GM21515 (cell line): ENCODE data around the gene EHBP1.

Experiments
- ATAC-seq: cut with Tn5 transposase; IDR thresholded peaks from one replicate; pipeline ENCODE4 v1.9.1; 2021; ENCODE audit not compliant: unreplicated experiment

Gene EHBP1

GRCh38 chr2:62871506-62871905 lies 166.0 kb downstream of the EHBP1 start:
- ATAC-seq, result no peak

- no peak for ATAC-seq
These were observed 168.1 kb downstream of the EHBP1 start for GRCh38 chr2:62873603-62874002.

- ATAC-seq, result no peak
These were observed 169.4 kb downstream of the EHBP1 start for GRCh38 chr2:62874881-62875383.

- ATAC-seq, result no peak
These were observed 175.8 kb downstream of the EHBP1 start for GRCh38 chr2:62881162-62881795.

GRCh38 chr2:62883629-62884028 lies 178.1 kb downstream of the EHBP1 start:
- no peak for ATAC-seq

DNA sequence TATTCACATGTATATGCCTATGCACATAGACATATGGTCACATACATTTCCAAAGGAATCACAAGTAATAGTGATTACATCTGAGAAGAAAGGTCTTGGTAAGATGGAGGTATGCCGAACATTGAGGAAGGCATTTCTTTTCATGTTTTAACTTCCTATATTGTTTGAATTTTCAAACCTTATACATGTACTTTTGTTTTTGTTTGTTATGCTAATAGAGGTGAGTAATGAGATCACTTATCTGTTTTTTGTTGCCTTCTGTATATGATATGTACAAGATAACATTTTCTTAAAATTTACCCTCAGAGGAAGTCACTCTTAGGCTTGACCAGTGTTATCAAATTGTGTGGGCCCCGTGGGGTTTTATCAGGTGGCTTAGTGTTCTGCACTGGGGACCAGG lies 178.6 kb downstream of the EHBP1 start:
- ATAC-seq, result no peak

DNA sequence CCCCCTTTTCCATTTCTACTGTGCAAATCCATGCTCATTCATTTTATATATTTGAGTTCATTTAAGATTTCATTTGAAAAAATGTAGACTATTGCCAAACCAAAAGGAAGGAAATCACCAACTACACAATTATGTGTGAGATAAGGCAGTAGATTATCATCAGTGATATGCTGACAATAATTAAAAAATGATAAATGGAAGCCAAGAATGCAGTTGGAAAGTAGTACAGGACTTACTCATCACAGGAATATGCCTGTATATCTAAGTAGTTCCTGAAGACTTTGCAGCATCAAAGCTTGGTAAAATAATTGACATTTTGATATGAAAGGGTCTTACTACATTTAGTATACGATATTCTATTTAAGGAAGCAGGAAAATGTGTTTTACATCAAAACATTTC lies 179.0 kb downstream of the EHBP1 start:
- ATAC-seq, result no peak

DNA sequence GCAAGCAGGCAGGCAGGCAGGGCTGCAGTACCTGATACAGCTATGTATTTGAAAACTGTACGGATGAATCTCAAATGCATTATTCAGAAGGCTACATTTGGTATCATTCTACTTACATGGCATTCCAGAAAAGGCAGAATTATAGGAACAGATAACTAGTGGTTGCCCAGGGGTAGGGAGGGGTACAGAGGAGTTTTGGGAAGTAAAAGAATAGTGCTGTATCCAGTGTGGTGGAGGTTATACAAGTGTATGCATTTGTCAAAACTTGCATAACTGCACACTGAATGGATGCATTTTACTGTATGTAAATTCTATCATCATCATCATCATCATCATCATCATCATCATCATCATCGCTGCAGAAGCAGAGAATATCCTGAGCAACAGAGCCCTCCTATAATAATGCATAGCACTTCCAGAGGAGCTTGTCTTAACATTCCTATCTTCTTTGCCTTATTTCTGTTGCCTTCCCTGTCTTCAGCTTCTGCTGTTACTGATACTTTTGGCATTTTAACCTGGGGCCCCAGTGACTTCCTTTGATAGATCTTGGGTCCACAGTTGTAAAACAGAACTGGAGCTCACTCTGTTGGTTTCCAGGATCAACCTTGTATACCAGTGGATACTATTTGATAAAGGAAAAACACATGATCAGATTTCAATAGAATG lies 189.6 kb downstream of the EHBP1 start:
- no peak for ATAC-seq

DNA sequence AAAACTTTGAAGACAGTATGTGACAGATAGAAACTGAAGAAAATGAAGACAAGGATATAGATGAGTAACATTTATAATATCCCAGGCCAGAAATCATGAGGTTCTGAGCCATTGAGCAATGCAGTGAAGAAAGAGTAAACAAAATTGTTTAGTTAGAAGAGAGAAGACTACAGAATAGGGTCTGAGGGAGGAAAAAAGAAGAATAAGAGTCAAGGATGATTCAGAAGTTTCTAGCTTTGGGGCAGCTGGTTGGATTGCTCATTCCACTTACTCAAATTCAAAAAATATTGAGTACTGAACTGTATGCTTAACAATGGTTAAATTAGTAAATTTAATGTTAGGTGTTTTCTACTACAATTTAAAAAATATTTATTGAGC lies 190.1 kb downstream of the EHBP1 start:
- no peak for ATAC-seq

DNA sequence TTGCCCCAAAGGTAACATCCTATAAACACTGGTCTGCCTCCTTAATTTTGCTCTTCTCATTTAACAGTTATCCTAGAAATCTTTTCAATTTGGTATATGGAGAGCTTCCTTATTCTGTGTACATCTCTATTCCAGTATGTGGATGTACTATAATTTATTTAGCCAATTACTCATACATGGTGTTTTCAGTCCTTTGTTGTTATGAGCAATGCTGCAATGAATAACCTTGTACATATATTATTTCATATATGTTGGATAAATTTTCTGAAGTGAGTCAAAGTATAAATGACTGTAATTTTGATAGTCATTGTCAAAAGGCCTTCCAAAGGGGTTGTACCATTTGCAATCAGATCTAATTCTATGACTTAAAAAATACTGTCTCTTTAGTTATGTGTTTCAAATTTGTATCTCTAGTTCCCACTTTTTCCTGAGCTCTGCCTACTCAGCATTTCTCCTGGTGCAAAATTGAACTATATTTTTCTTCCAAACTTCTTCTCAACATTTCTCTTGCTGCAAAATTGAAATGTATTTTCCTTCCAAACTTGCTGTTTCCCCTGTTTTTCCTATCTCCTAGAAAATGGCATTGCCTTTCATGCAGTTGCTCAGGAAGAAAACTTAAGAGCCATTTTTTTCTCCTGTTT lies 191.8 kb downstream of the EHBP1 start:
- ATAC-seq, result no peak

DNA sequence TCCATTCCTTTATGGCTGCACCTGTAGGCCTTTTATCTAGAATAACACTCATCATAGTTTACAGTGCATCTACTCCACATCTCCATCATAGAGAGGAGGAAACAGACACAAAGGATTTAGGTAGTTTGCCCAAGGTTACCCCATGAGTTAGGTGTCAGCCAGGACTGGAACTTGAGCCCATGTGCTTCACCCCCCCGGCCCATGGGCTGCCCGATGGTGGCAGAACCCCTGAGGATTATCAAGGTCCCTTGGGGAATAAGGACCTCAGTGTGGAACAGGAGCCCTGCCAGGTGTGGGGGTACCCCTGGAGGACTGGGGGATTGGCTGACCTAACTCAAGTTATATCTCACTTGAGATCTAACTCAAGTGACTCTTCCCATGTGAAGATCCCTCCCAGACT lies 198.8 kb downstream of the EHBP1 start:
- ATAC-seq, result no peak

- ATAC-seq, result no peak
These were observed 202.6 kb downstream of the EHBP1 start for GRCh38 chr2:62908145-62908544.

DNA sequence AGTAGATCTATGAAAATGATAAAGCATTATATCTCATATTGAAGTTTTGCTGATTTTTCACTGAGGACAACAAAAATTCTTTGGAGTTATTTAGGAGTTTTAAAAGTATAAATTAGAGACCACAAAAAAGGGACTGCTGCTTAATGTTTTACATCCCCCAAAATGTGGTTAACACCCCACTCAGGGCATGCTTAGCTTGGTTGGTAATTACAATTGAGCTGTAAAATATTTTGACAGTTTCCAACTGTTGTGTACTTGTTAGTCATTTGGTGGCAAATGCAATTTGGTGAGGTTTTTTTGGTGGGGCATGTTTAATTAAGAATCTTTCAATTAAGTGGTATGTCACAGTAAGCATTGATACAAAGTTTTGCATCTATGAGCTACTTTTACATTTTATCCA lies 207.8 kb downstream of the EHBP1 start:
- ATAC-seq, result no peak

GRCh38 chr2:62919041-62919440 lies 213.5 kb downstream of the EHBP1 start:
- ATAC-seq, result no peak

DNA sequence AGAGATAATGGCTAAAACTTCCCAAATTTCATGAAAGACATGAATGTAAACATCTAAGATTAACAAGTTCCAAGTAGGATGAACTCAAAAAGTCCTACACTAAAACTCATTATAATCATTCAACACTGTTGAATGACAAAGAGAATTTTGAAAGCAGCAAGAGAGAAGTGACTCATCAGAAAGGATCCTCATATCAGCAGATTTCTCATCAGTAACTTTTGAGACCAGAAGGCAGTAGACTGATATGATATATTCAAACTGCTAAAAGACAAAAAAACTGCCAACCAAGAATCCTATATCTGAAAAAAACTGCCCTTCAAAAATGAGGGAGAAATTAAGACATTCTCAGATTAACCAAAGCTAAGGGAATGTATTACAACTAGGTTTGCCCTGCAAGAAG lies 214.6 kb downstream of the EHBP1 start:
- ATAC-seq, result no peak

DNA sequence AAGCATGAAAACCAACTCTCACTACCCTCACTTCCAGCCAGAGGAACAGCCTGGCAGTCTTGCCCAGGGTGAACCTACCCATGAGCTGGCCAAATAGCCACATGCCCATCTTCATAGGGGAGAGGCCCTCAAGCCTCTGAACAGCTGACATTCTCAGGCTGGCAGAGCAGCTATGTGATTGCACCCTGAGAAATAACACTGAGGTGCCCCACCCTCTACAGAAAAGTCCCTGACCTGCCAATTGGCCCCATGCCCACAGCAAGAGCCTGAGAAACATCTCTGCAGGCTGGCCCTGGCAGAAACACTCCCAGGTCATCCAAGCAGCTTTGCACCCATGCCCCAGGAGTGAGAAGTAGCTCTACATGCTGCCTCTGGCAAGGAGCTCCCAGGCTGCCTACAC lies 217.7 kb downstream of the EHBP1 start:
- ATAC-seq, result no peak

DNA sequence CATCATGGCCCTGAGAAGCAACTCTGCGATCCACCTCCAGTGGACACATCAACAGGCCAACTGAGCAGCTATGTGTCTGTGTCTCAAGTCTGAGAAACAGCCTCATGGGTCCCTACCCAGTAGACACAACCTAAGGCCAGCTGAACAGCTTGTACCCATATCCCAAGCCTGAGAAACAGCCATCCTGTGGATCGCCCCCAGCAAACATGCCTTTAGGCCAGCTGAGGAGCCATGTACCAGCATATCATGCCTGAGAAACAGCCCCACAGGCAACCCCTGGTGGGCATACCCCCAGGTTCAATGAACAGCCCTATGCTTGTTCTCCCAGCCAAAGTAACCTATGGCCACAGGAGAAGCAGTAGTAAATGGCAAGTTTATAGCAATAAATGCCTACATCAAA lies 218.4 kb downstream of the EHBP1 start:
- no peak for ATAC-seq

DNA sequence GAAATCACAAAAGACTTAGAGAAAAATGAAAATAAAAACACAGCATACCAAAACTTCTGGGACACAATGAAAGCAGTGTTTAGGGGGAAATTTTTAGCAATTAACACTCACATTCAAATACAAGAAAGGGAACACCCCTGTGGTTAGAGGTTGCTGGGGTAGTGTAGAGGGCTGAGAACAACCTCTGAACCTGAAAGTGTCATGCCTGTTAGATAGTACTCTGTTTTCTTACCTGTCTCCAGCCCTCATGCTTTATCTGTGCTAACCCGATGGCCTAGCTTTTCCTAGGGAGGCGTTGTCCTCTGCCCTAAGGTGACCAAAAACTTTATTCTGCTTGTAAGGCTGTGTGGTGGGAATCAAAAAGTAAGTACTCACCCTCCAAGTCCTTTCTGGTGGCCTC lies 222.5 kb downstream of the EHBP1 start:
- no peak for ATAC-seq

DNA sequence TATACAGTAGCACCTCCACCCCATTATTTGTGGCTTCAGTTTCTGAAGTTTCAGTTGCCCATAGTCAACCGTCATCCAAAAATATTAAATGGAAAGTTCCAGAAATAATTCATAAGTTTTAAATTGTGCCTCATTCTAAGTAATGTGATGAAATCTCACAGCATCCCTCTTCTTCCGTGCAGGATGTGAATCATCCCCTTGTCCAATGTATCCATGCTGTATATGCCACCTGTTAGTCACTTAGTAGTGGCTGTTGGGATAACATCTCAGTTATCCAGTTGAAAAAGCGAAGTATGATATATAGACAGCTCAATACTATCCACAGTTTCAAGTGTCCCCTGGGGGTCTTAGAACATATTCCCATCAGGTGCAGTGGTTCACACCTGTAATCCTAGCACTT lies 226.0 kb downstream of the EHBP1 start:
- ATAC-seq, result no peak

- no peak for ATAC-seq
These were observed 227.9 kb downstream of the EHBP1 start for GRCh38 chr2:62933398-62933917.

- ATAC-seq, result no peak
These were observed 229.0 kb downstream of the EHBP1 start for GRCh38 chr2:62934517-62934916.

DNA sequence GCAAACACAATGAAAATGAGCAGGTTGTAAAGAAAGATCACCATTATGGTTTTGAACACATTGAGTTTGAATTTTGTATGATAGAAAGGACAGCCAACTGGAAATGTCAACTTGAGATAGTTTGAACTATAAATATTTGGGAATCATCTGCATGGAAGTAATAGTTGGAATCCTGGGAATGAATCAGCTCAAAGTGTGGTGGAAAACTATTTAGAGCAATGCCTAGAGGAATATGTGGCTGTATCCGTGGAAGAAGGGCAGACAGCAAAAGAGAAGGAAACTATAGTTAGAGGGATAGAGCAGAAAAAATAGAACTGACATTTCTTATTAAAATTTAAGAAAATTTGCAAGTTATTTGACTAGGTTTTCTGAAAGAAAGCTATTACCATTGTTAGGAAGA lies 232.6 kb downstream of the EHBP1 start:
- no peak for ATAC-seq
